OCI-LY7 (cell line): Measurements from ENCODE around the gene NEMP1.

Experiments
- CTCF ChIP-seq: fragments of 200-600 bp; sonication (generic); conservative IDR thresholded peaks from 2 replicates; pipeline ENCODE4 v1.5.1; 2014; ENCODE audit warnings: mild to moderate bottlenecking, antibody characterized with exemption, low read length, moderate library complexity, mixed read lengths
- EZH2phosphoT487 ChIP-seq: fragments of 200-600 bp; sonication (generic); IDR thresholded peaks from 2 replicates; pipeline ENCODE4 v1.6.1; 2018; ENCODE audit warnings: low read depth, borderline replicate concordance, mild to moderate bottlenecking, mixed run types, antibody characterized with exemption, low read length, moderate library complexity, mixed read lengths

- TF ChIP-seq CTCF, result no peak
- no peak for TF ChIP-seq EZH2phosphoT487
Measured at GRCh38 chr12:57055824-57056223, 22.8 kb downstream of the NEMP1 start.
